Muscle of back (tissue), 11 donors: ENCODE measurements around the gene ASTN2. TPM values are rescaled to one million over a fixed set of nuclear protein-coding genes. Genes with fewer than 3 reads are reported as not detected.

Experiments used
- DNase-seq, 3 donors: peaks; one replicate each; pipeline versions ENCODE4 v3.0.0 to v3.0.0-alpha.2; 2013
- polyA plus RNA-seq, 10 donors: library from polyadenylated mRNA; unstranded; fragments of 120-200 nt; gene quantifications; one replicate each; pipeline ENCODE4 v1.2.1, GENCODE V29; 2013; ENCODE audit not compliant: insufficient read length in 10 of 10

Gene ASTN2
- polyA plus RNA-seq, 10 donors = 5.0 to 15.1 (median 6.6) TPM

GRCh38 chr9:116432051-116432450 lies 982.8 kb downstream of the ASTN2 start:
- no peak for DNase-seq

DNA sequence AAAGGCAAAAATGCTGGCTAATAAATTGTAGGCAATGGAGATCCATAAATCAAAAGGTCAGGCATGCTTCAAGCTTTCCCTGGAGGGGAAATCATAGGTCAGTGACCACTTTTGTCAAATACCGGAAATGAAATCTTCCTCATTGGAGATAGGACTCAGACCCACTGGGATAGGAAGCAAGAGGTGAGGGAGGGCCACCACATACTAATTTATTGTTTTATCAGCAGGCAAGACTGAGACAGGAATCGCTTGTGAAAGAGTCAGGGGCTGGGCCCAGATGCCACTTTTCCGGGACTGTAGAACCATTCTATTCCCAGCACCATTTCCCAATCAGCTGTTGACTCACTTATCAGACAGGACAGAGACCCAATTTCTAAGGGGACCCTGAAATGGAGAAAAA lies 984.0 kb downstream of the ASTN2 start:
- no peak for DNase-seq

GRCh38 chr9:116425244-116425643 lies 989.6 kb downstream of the ASTN2 start:
- no peak for DNase-seq

DNA sequence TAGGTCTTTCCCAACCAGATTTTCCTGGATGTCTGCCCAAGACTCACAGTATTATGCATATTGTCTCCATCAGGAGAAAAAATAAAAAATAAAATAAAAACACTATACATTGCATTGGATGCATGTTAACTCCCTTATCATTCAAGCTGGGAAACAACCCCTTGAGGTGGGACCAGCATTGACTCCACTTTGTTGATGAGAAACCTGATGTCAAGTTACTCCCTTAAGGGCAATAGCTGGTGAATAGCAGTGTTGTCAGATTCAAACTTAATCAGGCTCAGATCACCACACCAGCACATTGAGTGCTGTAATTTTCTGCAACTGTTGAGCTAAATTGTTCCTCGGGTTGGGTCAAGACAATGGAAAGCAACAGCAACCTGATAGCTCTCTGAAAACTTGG lies 991.7 kb downstream of the ASTN2 start:
- DNase-seq = no peak

DNA sequence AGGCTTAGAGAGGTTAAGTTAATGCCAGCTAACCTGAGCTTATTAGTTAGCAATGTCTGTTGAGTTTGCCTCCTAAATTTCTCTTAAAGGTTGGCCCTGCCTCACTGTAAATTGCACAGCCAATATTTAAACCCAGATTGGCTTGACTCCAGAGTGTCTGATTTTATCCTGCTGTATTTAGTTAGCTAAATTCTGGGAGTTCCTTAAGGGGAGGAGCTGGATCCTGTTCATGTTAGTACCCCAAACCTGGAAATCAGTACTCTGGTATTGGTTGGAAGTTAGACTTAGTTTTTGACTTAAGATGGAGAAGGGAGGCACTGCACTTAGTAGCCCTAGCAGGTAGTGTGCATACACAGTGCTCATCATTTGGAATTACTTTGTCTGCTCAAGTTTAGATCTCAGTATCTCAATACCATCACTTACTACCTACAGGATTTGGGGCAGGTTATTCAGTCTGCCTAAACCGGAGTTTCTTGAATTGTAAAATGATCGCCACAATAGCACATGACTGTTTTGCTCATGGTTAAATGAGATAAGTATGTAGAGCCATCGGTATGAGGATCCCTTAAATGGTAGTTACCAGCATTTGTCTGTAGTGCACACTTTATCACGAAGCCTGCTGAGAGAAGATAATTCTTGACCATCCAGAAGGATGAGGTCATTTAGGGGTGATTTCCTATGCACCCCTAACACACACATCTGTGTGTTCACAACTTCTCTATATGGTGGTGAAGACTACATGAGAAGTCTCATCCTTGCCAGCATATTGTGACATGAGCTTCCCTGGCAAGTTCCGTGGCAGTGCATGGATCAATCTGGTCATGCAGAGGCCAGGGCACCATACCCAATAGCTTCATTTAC lies 992.5 kb downstream of the ASTN2 start:
- DNase-seq = no peak

DNA sequence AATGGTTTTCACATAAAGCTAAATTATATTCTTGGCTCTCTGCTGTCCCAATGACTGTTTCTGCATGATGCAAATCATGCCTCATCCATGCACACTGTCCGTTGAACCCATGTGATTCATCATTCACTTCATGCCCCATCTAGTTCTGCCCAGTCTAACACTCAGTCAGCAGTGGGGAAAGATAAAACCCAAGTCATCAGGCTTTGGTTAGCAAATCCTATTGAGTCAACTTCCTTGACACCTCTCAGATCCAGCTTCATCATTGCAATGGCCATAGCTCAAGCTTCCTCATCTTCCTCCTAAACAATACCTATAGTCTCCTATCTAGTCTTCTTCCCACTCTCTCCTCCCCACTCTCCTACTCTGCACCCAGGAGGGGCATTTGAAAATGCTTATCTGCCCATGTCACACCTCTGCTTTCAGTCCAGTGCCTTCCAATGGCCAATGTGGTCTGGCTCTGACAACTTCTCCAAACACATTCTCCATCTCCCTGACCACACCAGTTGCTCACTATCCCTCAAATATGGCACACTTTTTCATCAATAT lies 993.8 kb downstream of the ASTN2 start:
- DNase-seq = peak in 1 of 3 donors; percentile 7

DNA sequence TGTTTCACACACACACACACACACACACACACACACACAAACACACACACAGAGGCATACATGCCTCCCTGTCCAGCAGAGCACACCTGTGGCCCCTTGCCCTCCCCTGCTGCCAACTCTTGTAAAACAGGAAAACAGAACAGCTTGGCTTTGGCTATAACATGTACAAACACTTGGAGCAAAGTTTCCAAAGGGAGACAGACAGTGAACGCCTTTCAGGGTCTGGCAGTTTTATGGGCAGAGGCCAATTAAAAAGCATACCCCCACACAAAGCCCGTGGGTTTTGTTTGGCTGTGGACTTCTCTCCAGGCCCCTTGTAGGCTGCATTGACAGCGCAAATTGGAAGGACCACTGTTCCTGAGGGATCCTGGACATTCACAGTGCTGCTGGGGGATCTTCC lies 995.7 kb downstream of the ASTN2 start:
- DNase-seq = no peak

GRCh38 chr9:116417464-116417863 lies 997.4 kb downstream of the ASTN2 start:
- no peak for DNase-seq

DNA sequence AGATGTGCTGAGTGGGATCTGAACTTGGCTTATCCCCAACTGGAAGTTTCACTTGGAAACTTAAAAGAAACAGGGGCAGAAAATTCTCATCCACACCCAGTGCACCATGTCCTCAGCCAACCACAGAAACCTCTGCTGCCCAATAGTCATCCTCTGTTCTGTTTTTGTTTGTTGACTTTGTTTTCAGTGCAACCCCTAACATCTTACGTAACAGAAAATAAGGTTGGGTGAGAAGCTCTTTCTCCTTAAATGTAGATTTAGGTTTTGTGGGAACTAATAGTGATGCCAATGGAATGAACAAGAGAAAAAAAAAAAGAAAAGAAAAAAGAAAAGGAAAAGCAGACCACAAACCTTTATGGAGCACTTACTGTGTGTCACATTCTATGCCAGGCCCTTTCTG lies 998.4 kb downstream of the ASTN2 start:
- DNase-seq = no peak

DNA sequence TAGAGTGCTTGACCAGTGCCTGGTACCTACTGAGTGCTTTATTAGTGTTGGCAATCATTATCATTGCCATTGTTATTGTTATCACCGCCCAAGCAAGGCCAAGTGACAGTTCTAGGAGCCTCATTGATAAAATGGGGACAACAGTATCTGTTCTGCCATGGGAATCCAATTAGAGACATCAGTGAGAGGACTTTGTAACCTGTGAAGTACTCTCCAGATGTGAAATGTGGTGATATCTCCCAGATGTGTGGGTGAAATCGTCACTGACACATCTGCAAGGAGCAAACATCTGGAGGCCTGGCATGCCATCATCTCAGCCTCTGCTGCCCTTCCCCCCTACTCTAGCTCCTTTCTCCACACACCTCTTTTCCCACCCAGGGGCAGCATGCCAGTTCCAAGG lies 1000.5 kb downstream of the ASTN2 start:
- peak in 1 of 3 donors; percentile 32 for DNase-seq

- no peak for DNase-seq
These were observed 1003.4 kb downstream of the ASTN2 start for GRCh38 chr9:116411506-116411905.

DNA sequence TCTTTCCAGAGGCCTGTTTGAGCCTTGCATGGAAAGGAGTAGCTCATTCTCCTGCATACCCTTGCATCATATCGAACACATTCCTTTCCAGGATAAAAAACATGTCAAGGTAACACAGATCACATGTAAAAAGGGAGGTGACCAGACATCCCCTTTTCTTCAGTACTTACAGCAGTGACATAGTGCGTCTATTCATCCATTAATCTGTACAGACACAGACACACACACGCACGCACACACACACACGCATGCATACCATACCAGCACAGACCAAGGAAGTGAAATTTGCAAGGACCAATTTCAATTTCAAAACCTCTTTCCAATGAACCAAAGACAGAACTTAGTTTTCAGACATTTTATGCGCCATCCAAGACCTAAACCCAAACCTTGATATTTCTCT lies 1005.2 kb downstream of the ASTN2 start:
- no peak for DNase-seq

- no peak for DNase-seq
These were observed 1005.7 kb downstream of the ASTN2 start for GRCh38 chr9:116409129-116409528.

DNA sequence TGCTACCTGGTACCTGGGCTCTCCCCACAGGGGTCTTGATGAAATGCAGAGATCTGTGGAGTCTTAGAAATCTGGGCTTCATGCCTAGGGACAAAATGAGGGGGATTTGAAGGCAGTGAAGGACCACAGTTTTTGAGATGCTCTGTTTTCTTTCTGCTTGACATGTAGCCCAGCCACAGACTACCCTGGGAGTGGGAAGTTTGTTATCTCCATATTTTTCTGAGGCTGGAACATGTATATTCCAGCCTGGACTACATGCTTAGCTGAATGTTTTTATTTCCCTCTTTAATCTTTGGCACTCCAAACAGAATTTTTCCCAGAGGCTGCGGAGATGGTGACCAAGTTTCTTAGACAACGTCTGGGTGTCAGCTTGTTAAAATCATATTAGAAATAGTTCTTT lies 1008.4 kb downstream of the ASTN2 start:
- no peak for DNase-seq

- DNase-seq = no peak
These were observed 1009.5 kb downstream of the ASTN2 start for GRCh38 chr9:116405321-116405720.

- DNase-seq = no peak
These were observed 1010.6 kb downstream of the ASTN2 start for GRCh38 chr9:116404228-116404627.

DNA sequence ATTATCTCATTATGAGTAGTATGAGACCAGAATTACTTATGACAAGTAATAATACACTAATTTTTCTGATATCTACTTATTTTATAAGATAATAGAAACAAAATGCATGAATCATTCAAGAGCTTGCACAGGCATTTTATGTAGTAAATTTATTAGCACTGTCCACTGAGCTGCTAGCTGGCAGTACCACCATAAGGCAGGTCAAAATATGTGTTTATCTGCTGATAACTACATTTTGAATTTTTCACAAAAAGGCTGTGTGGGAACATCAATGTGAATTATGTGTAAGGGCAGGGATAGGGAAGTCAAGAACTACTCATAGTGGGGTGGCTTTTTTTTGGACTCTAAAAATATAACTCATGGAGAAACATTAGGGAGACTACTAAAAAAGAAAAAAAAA lies 1011.7 kb downstream of the ASTN2 start:
- DNase-seq = no peak

GRCh38 chr9:116395699-116396037 lies 1019.2 kb downstream of the ASTN2 start:
- no peak for DNase-seq

DNA sequence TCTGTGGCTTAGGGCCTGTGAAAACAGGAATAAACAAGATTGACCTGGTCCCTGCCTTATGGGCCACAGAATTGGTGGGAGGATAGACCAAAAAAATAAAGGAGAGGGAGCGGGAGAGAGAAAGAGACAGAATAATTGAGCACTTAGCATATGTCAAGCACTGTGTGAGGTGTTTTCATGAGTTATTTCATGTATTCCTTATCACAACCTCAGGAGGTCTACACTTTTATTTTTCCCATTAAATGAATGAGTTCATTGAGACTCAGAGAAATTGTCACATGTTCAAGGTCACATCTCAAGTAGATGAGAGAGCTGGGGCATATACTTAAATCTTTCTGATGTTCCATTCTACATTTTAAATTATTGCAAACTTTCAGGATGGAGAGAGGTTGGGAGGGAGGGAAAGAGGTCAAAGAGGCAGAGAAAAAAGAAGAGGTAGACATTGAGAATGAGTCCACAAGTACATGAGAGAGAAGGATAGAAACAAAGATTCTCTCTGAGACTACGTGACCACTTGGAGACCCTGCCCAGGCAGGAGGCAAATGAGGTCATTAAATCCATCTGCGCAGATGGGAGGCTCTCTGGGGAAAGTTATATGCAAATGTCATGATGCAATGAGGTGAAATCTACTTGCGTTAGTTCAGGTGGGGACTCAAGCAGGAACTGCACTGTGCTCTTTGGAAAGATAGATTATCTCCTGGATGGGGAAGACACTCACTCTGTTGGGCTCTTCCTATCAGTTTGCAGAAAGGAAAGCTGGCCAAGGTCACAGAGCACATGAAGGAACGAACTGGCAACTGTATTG lies 1019.8 kb downstream of the ASTN2 start:
- DNase-seq = no peak

- DNase-seq = no peak
These were observed 1020.8 kb downstream of the ASTN2 start for GRCh38 chr9:116394070-116394469.

GRCh38 chr9:116393198-116393597 lies 1021.7 kb downstream of the ASTN2 start:
- no peak for DNase-seq

DNA sequence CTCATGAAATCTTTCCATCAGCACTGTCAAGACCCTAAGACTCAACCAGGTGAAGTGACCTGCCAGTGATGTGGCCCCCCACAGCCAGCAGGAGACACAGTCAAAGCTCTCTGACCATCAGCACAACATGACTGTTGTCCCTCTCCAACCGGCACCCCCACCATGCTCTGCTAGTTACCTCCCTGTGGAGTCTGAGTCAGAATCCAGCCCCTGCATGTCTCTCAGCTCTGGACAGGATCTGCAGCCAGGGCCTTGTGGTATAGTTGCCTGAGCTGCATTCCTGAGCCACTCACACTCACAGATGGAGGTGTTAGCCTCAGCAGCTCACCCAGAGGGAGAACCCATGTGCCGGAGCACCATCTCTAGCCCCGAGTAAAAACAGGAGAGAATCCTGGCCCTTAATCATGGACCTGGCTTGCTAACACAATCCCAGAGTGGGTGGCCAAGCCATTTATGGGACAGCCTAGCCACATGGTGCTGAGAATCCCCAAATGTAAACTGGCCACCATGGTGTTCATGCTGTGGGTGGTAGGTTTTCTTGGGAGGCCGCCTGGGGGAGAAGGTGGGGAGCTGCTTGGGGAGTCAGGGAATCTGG lies 1023.5 kb downstream of the ASTN2 start:
- DNase-seq = peak in 1 of 3 donors; percentile 61
